ENCODE data around the gene EIF4G3. TPM values are rescaled to one million over a fixed set of nuclear protein-coding genes. Genes with fewer than 3 reads are reported as not detected.

EIF4G3 gene
- polyA plus RNA-seq, 5 donors: 46.6 to 70.3 (median 63.5) TPM

GRCh38 chr1:20993716-20994575 lies 182.8 kb downstream of the EIF4G3 start:
- DNase-seq: no peak

GRCh38 chr1:20992322-20993056 lies 184.2 kb downstream of the EIF4G3 start:
- no peak for DNase-seq

GRCh38 chr1:20988943-20989342 lies 187.8 kb downstream of the EIF4G3 start:
- no peak for DNase-seq

- no peak for DNase-seq
Measured at GRCh38 chr1:20987831-20988825, 188.6 kb downstream of the EIF4G3 start.

GRCh38 chr1:20983297-20983889 lies 193.3 kb downstream of the EIF4G3 start:
- no peak for DNase-seq

- no peak for DNase-seq
Measured at GRCh38 chr1:20982316-20982715, 194.4 kb downstream of the EIF4G3 start.

GRCh38 chr1:20981915-20982314 lies 194.8 kb downstream of the EIF4G3 start:
- DNase-seq: peak in 1 of 2 donors; percentile 9

- DNase-seq: no peak
Measured at GRCh38 chr1:20980051-20980450, 196.6 kb downstream of the EIF4G3 start.

GRCh38 chr1:20978413-20978812 lies 198.3 kb downstream of the EIF4G3 start:
- DNase-seq: no peak

- no peak for DNase-seq
Measured at GRCh38 chr1:20975668-20976067, 201.0 kb downstream of the EIF4G3 start.

GRCh38 chr1:20974951-20975350 lies 201.7 kb downstream of the EIF4G3 start:
- DNase-seq: no peak

GRCh38 chr1:20974069-20974468 lies 202.6 kb downstream of the EIF4G3 start:
- no peak for DNase-seq

- DNase-seq: no peak
Measured at GRCh38 chr1:20972855-20973254, 203.8 kb downstream of the EIF4G3 start.

- DNase-seq: no peak
Measured at GRCh38 chr1:20964540-20965484, 211.9 kb downstream of the EIF4G3 start.

- no peak for DNase-seq
Measured at GRCh38 chr1:20962576-20963258, 214.0 kb downstream of the EIF4G3 start.

GRCh38 chr1:20958430-20958829 lies 218.3 kb downstream of the EIF4G3 start:
- no peak for DNase-seq

GRCh38 chr1:20956272-20956671 lies 220.4 kb downstream of the EIF4G3 start:
- no peak for DNase-seq

- DNase-seq: no peak
Measured at GRCh38 chr1:20950679-20951078, 226.0 kb downstream of the EIF4G3 start.

GRCh38 chr1:20949871-20950590 lies 226.7 kb downstream of the EIF4G3 start:
- no peak for DNase-seq
